Fibroblast of lung (primary cell): ENCODE results near the gene FBXO31. TPM values are rescaled to one million over a fixed set of nuclear protein-coding genes. Genes with fewer than 3 reads are reported as not detected.

Experiments
- DNase-seq, 2 donors: peaks; one replicate each; pipeline versions ENCODE4 v3.0.0 to v3.0.0-alpha.2; 2010; ENCODE audit warnings: low read depth in 2 of 2
- H2AFZ ChIP-seq: 2 replicates; pipeline ENCODE4 v1.5.1; 2012; ENCODE audit warnings: low read length, control low read depth, inconsistent platforms
- H3K27ac ChIP-seq: 2 replicates; pipeline ENCODE4 v1.5.1; 2011; ENCODE audit warnings: low read length, control low read depth; ENCODE audit not compliant: insufficient read depth
- H3K27me3 ChIP-seq: 2 replicates; pipeline ENCODE4 v1.5.1; 2011; ENCODE audit warnings: mild to moderate bottlenecking, low read length; ENCODE audit not compliant: control insufficient read depth, insufficient read depth
- H3K36me3 ChIP-seq: 2 replicates; pipeline ENCODE4 v1.5.1; 2011; ENCODE audit warnings: low read length; ENCODE audit not compliant: control insufficient read depth, insufficient read depth
- H3K4me1 ChIP-seq: 2 replicates; pipeline ENCODE4 v1.5.1; 2011; ENCODE audit warnings: low read length; ENCODE audit not compliant: control insufficient read depth, insufficient read depth; ENCODE audit errors: extremely low read depth
- H3K4me2 ChIP-seq: 2 replicates; pipeline ENCODE4 v1.5.1; 2011; ENCODE audit warnings: low read length, control low read depth; ENCODE audit not compliant: insufficient read depth; ENCODE audit errors: extremely low read depth
- H3K4me3 ChIP-seq, 4 experiments: fragments of 200-600 bp in 1 of 4; sonication (generic) in 1 of 4; replicated peaks in 1 of 4; 2 replicates each; pipeline ENCODE4 v1.5.1; 2011 to 2016; ENCODE audit warnings: low read length in 4 of 4, low read depth in 3 of 4, mild to moderate bottlenecking in 3 of 4, control low read depth in 2 of 4, inconsistent platforms in 1 of 4, mixed read lengths in 1 of 4; ENCODE audit not compliant: insufficient read depth in 1 of 4; ENCODE audit errors: control extremely low read depth in 1 of 4
- H3K79me2 ChIP-seq: 2 replicates; pipeline ENCODE4 v1.5.1; 2012; ENCODE audit warnings: mild to moderate bottlenecking, low read length, inconsistent platforms; ENCODE audit not compliant: control insufficient read depth, insufficient read depth
- H3K9ac ChIP-seq: 2 replicates; pipeline ENCODE4 v1.5.1; 2011; ENCODE audit warnings: mild to moderate bottlenecking, low read length, control low read depth; ENCODE audit not compliant: insufficient read depth
- H3K9me3 ChIP-seq: 2 replicates; pipeline ENCODE4 v1.5.1; 2012; ENCODE audit warnings: low read depth, low read length; ENCODE audit not compliant: control insufficient read depth, insufficient read depth
- H4K20me1 ChIP-seq: 2 replicates; pipeline ENCODE4 v1.5.1; 2011; ENCODE audit warnings: low read length; ENCODE audit not compliant: control insufficient read depth, insufficient read depth; ENCODE audit errors: extremely low read depth
- EZH2 ChIP-seq: IDR thresholded peaks from 2 replicates; pipeline ENCODE4 v1.5.1; 2012; ENCODE audit warnings: low read length, control low read depth, mild to moderate bottlenecking; ENCODE audit errors: missing control alignments
- polyA plus RNA-seq, 2 donors: library from polyadenylated mRNA; depleted of rRNA in 1 of 2; stranded (reverse) in 1 of 2; unstranded in 1 of 2; fragments of >200 nt; gene quantifications; 2 replicates each; pipeline ENCODE4 v1.2.1, GENCODE V29; 2011 to 2012; ENCODE audit warnings: missing spikeins in 1 of 2
- total RNA-seq: library from RNA; depleted of rRNA; stranded (reverse); fragments of >200 nt; gene quantifications from 2 replicates; pipeline ENCODE4 v1.2.1, GENCODE V29; 2014
- TF ChIP-seq, protein P1 (sequence below), 2 donors: IDR thresholded peaks in 1 of 2; conservative IDR thresholded peaks in 1 of 2; 1 replicate in 1 of 2; 2 replicates in 1 of 2; pipeline ENCODE4 v1.5.1; 2011 to 2012; ENCODE audit warnings: low read length in 2 of 2, control low read depth in 1 of 2, inconsistent platforms in 1 of 2, low read depth in 1 of 2, mild to moderate bottlenecking in 1 of 2

Gene FBXO31
- total and polyA plus RNA-seq, 2 donors (not counting 1 experiment from before 2014, with no cell fraction given) = 17.6 to 40.3 TPM

- peaks cover 8% of the 10 kb centered on the region for H3K36me3 ChIP-seq
These were observed 55.6 kb downstream of the FBXO31 start for GRCh38 chr16:87327798-87328495.

DNA sequence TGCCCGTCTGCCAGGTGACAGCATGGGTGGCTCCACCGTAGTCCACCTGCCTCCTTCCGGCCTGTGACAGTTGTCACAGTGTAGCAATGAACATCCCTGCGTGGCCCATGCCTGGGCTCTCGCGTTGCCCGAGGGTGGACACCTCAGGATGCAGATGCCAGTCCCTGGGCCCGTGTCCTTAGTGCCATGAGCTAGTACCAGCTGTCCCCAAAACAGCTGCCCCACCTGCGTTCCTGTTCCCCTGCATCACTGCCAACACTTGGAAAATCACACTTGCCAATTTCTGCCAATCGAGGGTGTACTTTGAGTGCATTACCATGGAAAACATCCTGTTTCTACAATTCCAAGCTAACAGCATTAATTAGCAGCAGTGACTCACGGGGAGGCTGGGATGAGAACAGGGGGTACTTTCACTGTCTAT is 57.4 kb downstream of the FBXO31 start:
- Histone ChIP-seq H3K36me3 (peaks cover 8% of the 10 kb centered on the region), H3K9me3 (no peaks in the 10 kb centered on the region), H4K20me1 (no peaks in the 10 kb centered on the region), H3K4me2 (no peak overlapping the region), H2AFZ (no peak overlapping the region), H3K4me1 (peaks cover 5% of the 10 kb centered on the region), H3K9ac (no peak overlapping the region), H3K27me3 (no peaks in the 10 kb centered on the region), H3K4me3 (no peak overlapping the region), H3K79me2 (no peaks in the 10 kb centered on the region), H3K27ac (no peak overlapping the region)
- DNase-seq = no peak
- TF ChIP-seq EZH2 = no peak

More at GRCh38 chr16:87327798-87328495, 55.6 kb downstream of the FBXO31 start:
- Histone ChIP-seq H3K27me3 (no peaks in the 10 kb centered on the region), H3K9me3 (no peaks in the 10 kb centered on the region), H3K9ac (no peak overlapping the region), H3K4me2 (no peak overlapping the region), H4K20me1 (no peaks in the 10 kb centered on the region), H3K4me1 (peaks cover 5% of the 10 kb centered on the region), H3K79me2 (no peaks in the 10 kb centered on the region), H3K27ac (no peak overlapping the region), H2AFZ (no peak overlapping the region), H3K4me3 (no peak overlapping the region)
- TF ChIP-seq, protein P1, sequence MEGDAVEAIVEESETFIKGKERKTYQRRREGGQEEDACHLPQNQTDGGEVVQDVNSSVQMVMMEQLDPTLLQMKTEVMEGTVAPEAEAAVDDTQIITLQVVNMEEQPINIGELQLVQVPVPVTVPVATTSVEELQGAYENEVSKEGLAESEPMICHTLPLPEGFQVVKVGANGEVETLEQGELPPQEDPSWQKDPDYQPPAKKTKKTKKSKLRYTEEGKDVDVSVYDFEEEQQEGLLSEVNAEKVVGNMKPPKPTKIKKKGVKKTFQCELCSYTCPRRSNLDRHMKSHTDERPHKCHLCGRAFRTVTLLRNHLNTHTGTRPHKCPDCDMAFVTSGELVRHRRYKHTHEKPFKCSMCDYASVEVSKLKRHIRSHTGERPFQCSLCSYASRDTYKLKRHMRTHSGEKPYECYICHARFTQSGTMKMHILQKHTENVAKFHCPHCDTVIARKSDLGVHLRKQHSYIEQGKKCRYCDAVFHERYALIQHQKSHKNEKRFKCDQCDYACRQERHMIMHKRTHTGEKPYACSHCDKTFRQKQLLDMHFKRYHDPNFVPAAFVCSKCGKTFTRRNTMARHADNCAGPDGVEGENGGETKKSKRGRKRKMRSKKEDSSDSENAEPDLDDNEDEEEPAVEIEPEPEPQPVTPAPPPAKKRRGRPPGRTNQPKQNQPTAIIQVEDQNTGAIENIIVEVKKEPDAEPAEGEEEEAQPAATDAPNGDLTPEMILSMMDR (conservative IDR thresholded peaks at IDR 0.05 in 1 of 2, IDR thresholded peaks at IDR 0.05 in 1 of 2; ENCODE audit: low read depth in 1 of 2, low read length in 2 of 2) = no peak
- no peak for TF ChIP-seq EZH2
- DNase-seq = no peak

DNA sequence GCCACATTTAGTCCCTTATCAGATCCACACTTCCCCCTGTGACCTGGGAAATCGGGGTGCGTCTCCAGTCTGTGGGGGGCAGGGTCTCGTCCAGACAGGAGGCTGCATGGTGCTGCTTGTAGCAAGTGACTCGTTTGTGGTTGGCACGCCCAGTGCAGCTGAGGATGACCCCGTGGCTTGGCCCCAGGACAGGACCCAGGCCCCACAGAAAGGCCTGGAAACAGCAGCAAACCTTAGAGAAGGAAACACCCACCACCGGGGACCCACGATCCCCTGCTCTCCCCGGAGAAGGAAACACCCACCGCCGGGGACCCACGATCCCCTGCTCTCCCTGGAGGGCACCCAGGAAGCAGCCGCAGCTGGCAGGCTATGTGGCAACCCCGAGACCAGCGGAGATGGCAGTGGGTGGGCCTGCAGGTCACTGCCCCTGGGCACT is 58.1 kb downstream of the FBXO31 start:
- Histone ChIP-seq H3K27me3 (no peaks in the 10 kb centered on the region), H2AFZ (no peak overlapping the region), H3K4me2 (no peak overlapping the region), H3K4me1 (peaks cover 5% of the 10 kb centered on the region), H3K4me3 (no peak overlapping the region), H3K79me2 (no peaks in the 10 kb centered on the region), H3K27ac (no peak overlapping the region), H3K9me3 (no peaks in the 10 kb centered on the region), H3K36me3 (peaks cover 8% of the 10 kb centered on the region), H4K20me1 (no peaks in the 10 kb centered on the region), H3K9ac (no peak overlapping the region)
- DNase-seq = no peak
- no peak for TF ChIP-seq EZH2
- TF ChIP-seq, protein P1 (conservative IDR thresholded peaks at IDR 0.05 in 1 of 2, IDR thresholded peaks at IDR 0.05 in 1 of 2; ENCODE audit: low read depth in 1 of 2, low read length in 2 of 2) = no peak
